ENCODE data around the gene LACRT.

DNA sequence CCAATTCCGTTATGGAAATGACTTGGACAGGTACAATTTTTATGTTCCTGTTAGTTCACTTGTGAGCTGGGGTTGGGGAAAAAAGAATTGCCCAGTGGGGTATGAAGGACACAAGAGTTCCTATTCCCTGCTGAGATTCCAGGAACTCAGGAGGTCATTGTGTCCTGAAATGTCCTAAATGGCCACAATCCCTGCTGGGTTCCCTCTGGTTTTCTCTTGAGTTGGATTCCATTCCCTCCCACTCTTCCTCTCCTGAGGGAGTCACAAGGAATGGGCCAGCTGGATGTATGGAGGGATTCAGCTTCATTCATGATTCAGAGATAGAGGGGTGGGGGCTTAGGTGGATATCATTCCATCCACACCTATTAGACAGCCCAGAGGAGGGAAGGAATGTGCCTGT lies 48.0 kb upstream of the LACRT start:
- TF ChIP-seq SMARCC2 (IDR thresholded peaks at IDR 0.05) (no peak), POLR2A (IDR thresholded peaks at IDR 0.05; ENCODE audit: insufficient read depth in 1 of 2, low read depth in 2 of 2, low read length in 2 of 2) (no peak), FOXA1 (IDR thresholded peaks at IDR 0.05) (no peak), FOXA1 (CRISPR knock-in tag; IDR thresholded peaks at IDR 0.05) (no peak), RAD21 (CRISPR knock-in tag; IDR thresholded peaks at IDR 0.05) (no peak), HIVEP1 (CRISPR knock-in tag; IDR thresholded peaks at IDR 0.05) (no peak), ZNF496 (CRISPR knock-in tag; IDR thresholded peaks at IDR 0.05; ENCODE audit: insufficient replicate concordance) (no peak), NFYC (CRISPR knock-in tag; IDR thresholded peaks at IDR 0.05) (no peak)
- TF ChIP-seq, protein P1, sequence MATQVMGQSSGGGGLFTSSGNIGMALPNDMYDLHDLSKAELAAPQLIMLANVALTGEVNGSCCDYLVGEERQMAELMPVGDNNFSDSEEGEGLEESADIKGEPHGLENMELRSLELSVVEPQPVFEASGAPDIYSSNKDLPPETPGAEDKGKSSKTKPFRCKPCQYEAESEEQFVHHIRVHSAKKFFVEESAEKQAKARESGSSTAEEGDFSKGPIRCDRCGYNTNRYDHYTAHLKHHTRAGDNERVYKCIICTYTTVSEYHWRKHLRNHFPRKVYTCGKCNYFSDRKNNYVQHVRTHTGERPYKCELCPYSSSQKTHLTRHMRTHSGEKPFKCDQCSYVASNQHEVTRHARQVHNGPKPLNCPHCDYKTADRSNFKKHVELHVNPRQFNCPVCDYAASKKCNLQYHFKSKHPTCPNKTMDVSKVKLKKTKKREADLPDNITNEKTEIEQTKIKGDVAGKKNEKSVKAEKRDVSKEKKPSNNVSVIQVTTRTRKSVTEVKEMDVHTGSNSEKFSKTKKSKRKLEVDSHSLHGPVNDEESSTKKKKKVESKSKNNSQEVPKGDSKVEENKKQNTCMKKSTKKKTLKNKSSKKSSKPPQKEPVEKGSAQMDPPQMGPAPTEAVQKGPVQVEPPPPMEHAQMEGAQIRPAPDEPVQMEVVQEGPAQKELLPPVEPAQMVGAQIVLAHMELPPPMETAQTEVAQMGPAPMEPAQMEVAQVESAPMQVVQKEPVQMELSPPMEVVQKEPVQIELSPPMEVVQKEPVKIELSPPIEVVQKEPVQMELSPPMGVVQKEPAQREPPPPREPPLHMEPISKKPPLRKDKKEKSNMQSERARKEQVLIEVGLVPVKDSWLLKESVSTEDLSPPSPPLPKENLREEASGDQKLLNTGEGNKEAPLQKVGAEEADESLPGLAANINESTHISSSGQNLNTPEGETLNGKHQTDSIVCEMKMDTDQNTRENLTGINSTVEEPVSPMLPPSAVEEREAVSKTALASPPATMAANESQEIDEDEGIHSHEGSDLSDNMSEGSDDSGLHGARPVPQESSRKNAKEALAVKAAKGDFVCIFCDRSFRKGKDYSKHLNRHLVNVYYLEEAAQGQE (IDR thresholded peaks at IDR 0.05; ENCODE audit: borderline replicate concordance in 1 of 2, low read depth in 1 of 2, low read length in 2 of 2) = no peak
